NCI-H128 (cell line): Measurements from ENCODE around the gene GRIK3.

Source experiments
- DNase-seq: peaks from one replicate; lab custom pipeline; 2025; ENCODE audit not compliant: unreplicated experiment; lab: John Stamatoyannopoulos, UW

GRIK3 gene

DNA sequence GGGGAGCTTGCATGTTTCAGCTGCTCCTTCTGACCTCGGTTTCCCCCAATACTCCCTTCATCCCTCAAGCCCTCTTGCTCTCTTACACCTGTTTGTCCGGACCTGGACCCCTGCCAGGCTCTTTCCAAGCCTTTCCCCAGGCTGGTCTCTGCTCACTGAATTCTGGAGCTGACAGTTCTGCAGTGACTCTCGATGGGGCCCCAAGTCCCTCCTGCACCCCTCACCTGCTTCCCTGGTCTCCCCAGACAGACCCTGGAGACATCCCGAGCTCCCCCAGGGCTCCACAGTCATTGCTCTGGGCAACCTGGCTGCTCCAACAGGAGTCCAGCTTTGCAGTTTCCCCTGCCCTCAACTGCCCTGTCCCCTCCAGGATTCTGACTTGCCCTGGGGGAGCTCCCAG is 198.6 kb downstream of the GRIK3 start:
- no peak for DNase-seq

DNA sequence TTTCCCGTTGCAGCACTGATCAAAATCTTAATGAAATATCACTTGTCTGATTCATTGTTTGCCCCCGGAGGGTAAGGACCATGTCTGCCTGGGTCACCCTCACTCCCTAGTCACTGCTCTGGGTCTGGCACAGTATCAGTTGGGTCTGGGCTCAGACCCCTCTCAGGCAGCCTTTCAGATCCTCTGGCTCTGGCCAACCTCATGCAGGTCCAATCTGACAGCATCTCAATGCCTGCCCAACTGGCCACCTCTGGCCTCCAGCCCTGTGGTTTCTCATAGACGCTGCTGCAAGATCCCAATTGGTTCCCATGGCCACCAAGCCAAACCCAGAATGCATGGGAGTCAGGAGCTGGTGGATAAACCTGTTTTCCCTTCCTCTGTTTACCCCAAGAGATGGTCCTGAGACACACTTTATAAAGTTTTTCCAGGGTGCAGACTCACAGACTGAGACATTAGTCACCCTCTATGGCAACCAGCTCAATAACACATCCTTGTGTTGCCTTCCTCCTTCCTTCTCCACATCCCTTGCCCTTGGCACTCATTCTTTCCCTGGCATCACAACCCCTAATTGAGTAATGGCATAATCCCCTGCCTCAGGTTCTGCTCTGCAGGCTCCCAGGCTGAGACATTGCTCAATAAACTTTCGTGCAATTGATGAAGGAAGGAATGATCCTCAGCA is 199.2 kb downstream of the GRIK3 start:
- DNase-seq, result no peak

DNA sequence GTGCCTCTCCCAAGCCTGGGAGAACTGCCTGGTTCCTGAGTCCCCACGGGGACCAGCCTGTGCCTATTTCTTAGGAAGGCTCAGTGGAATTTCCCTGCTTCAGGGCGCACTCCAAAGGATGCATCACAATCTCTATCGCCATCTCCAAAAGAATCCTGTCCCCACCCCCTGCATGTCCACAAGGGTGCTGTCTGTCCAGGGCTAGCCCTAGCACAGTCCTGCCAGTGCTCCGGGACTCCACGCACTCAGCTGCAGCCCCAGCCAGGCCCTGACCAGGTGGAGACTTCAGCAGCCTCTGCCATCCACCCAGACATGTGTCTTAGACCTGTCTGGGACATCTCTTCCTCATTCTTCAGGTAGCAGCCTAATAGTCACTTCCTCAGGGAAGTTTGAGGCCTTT is 199.7 kb downstream of the GRIK3 start:
- no peak for DNase-seq

DNA sequence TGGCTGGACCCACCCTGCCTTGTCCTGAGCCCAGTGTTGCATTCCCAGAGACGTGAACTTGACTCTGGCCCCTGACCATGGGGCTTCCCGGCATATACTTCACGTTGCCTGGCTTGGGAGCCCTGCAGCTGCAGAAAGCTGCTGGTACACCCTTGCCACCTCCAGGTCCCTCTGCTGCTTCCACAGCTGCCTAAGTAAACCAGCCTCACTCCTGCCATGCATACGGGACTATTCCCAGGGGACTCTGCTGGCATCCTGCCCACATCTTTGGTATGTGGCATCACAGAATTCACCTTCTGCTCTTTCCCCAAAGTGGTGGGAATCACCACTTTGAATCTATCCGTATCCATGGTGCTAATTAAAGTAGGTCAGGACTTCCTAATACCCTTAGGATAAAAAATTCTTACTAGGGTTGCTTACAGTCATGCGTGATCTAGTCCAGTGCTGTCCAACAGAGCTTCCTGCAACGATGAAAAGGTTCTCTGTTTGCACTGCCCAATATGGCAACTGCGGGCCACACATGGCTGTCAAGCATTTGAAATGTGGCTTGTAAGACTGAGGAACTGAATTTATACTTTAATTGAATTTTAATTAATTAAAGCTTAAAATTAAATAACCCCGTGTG is 203.0 kb downstream of the GRIK3 start:
- DNase-seq, result no peak

DNA sequence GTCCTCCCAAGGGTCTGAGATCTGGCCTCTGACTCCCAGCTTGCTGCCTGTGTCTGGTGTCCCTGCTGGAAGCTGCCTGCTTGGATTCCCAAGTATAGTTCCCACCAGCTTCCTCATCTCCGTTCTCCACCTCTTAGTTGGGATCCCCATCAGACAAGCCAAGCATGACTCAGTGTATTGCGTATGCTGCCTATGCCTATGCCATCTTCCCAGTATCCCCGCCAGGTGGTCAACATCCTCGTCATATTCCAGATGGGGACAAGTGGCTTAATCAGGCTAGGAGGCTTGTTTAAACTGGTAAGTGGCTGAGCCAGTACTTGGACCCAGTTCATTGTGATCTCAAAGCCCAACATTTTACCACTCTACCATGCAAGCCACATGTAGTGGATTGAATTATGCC is 204.4 kb downstream of the GRIK3 start:
- no peak for DNase-seq

DNA sequence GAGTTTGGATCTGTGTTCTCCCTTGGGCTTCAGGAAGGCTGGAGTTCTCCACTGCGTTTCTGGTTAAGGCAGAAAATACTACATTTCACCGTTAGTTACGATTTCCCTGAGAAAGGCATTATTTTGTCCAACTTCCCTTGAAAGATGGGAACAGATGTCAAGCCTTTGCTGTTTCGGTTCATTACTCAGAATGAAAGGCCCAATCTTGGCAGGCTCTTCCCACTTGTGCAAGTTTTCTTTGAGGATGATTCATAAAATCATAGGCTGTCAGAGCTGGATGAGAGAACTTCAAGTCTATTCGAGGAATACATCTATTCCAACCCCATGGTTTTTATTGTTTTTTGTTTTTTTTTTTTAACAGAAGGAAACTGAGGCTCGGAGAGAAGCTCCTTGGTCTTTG is 205.2 kb downstream of the GRIK3 start:
- DNase-seq, result no peak

DNA sequence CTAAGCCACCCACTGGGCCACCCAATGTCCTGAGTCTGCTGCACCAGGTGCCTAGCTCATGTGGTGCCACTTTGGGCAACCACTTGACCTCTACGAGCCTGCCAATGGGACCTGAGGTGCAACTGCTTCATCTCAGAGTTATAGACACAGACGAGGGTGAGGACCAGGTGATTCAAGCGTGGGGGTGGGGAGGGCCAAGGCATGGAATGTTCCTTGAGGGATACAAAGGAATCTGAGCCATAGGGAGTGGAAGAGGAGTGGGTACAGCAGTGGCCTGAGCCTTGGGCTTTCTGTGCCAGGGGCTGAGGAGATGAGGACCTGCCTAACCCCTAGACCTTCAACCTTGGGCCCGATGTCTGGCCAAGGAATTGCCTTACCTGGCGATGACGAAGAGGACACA is 209.1 kb downstream of the GRIK3 start:
- no peak for DNase-seq

DNA sequence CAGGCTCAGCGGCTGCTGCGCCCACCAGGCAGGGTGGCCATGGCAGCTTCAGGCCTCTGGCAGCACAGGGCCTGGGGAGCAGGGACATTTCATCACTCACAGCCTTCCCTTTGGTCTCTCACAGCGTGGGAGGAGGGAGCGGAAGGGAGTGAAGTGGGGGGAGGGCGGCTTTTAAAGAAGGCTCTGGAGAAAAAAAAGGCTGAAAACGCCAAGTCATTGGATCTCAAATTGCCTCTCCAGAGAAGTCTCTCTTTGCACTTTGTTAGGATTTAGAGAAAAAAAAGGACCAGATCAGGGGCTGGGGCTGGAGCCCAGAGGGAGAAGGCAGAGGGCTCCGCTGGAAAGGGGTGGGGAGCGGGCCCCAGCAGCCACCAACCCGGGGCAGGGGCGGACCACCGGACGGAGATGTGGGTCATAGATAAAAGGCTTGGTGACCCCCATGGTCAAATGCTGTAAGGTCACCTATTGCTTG is 209.9 kb downstream of the GRIK3 start:
- no peak for DNase-seq

DNA sequence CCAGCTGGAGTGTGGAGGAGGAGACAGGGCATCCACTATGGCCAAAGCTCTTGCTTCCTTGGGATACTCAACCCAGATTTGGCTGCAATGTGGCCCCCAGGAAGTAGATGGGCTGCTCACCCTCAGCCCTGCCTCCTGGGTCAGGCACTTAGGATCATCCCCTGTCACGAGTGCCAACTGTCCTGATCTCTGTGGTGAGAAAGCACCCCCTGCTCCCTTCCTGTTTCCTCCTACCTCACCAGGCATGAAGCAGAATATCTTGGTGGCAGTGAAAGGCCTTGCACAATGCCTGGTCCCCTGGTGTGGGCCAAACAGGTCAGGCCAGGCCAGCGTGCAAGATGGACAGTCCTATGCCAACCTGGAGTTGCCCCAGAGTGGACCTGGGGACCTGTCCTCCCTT is 211.7 kb downstream of the GRIK3 start:
- DNase-seq, result no peak

DNA sequence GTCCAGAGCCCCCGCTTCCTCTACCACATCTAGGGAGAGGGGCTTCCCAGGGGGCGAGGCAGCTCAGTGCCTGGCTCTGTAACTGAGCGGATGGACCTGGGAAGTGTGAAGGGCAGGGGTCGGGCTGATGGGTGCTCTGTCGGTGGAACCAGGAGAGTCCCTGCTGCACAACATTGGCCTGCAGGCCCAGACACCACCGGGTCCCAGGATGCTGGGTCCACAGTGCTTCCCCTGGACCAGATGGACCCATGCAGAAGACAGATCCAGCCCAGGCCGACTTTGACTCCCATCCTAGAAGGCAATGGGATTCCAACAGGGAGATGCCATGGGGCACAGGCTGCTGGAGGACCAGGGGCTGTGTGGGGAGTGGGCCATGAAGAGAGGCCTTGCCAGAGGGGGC is 212.9 kb downstream of the GRIK3 start:
- no peak for DNase-seq

DNA sequence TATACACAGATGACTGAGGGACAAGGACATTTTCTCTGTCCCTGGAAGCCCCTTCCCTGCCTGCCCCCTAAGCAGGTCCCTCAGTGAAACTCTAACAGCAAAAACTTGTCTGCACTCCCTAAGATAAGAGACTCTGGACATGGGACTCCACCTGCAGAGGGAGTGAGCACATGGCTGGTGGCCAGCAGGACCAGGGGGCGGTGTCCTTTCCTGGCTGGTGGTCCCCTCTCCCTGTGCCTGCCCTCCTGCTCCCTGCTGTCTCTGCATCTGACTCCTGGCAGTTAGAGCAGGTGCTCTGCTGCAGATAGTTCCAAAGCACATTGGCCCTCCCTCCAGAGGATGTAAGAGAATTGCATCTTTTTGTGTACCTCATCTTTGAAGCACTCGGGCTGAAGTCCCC is 215.5 kb downstream of the GRIK3 start:
- no peak for DNase-seq

DNA sequence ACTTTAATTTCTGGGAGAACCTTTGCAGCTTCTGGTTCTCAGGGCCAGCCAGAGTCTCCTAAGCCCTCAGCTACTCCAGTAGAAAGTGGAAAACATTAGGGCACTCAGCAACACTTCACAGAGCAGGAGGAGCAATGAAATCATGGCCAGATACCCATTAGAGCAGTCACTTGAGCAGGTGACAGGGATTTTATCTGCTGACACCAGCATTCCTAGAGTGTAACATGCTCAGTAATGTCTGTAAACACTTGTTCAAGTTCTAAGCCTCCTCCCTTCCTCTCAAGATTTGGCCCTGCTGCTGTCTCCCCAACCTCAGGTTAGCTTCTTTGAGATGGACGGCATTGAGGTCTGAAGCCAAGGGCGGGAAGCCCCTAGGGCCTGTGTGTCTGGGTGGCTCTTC is 218.0 kb downstream of the GRIK3 start:
- DNase-seq, result no peak

DNA sequence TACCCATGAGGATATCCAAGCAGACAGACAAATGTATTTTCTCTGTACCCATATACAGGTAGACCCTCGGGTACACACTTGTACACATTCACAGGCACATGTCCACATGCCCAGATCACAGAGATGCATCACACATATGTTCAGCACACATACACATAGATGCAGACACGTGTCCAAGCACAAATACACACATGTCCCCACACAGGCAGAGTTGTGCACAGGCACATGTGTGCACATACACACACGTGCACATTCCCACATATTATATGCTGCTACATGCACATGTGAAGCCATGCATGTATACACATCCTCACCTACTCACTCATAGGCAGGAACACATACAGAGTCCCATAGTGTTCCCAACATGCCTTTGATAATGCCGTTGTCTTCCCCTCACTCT is 219.5 kb downstream of the GRIK3 start:
- DNase-seq, result no peak

DNA sequence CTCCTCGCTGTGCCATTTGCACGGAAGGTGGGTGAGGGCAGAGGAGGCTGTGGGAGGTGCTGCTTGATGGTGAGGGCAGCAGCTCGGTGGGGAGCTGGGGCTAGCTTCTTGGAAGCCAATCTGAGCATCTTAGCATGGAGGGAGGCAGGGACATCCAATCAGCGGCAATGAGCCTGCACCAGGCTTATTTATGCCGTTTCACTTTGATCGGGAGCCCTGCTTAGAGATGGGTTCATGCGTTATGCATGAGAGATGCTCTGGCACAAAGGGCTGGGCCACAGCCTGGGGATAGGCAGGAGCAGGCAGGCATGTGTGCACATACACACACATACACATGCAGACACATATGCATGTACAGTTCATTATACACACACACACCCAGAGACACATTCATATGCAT is 220.2 kb downstream of the GRIK3 start:
- no peak for DNase-seq

DNA sequence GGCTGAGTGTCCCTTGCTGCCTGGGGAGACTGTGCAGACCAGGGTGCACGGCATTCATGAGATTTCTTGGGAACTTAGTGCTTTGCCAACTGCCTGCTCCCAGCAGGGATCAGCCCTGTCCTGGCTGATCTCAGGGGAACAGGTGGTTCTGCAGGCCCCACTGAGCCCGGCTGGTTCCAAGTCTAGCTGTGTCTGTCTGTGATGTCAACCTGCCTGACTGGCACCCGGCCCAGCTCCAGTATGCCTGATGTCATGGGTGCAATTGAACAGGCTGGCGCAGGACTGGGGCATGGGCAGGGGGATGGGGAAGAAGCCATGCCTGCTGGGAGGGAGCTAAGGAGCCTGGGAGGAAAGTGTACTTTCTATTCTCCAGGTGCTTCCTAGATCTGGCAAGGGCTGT is 227.1 kb downstream of the GRIK3 start:
- DNase-seq, result no peak

DNA sequence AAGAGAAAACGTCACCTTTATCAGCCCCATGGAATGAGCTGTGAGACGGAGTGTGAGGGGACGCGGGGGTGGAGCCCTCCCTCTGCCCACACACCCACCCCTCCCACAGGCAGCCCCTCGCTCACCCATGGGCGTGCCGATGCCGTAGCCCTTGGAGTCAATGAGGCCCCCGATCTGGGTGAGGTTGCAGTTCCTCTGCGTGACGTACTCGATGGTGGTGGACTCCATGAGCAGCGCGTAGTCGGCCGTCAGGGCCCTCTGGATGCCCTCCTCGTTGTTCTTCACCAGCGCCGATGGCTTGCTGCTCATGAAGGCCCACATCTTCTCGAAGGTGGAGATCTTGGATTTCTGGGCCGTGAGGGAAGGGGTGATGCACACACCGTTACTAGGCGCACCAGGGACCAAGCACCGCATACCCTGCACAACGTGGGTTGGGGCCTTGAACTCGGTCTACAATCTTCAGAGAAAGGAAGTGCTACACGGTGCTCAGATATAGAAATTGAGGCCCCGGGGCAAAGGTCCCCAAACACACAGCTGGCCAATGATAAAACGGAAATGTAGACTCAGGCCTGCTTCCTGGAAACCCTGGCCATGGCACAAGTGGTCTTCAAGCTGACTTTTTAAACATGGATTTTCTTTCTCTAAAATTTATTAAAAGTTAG is 228.2 kb downstream of the GRIK3 start:
- DNase-seq, result no peak

DNA sequence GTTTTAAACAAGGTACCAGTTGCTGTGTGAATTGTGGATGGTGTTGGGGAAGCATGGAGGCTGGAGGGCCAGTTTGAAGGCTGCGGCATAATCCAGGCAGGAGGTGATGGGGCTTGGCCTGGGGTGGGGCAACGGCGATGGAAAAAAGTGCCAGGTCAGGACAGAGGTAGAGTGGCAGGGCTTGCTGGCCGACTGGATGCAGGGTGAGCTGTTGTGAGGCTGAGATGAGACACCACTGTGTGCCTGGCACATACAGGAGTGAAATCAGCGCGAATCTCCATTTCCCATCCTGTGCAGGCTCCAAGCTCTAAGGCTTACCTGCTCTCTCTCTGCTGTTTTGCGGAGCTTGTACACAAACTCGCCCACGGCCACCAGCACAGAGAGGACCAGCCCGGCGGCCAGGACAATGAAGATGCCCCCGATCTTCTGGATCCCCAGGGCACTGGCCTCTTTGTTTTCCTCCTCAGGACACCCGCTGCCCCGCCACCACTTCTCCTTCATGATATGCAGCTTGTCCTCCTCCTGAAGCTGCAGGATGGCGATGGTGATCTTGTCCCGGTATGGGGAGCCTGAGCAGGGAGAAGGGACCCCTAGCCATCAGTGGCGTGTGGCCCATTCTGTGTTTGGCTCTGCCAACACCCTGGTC is 229.5 kb downstream of the GRIK3 start:
- no peak for DNase-seq

DNA sequence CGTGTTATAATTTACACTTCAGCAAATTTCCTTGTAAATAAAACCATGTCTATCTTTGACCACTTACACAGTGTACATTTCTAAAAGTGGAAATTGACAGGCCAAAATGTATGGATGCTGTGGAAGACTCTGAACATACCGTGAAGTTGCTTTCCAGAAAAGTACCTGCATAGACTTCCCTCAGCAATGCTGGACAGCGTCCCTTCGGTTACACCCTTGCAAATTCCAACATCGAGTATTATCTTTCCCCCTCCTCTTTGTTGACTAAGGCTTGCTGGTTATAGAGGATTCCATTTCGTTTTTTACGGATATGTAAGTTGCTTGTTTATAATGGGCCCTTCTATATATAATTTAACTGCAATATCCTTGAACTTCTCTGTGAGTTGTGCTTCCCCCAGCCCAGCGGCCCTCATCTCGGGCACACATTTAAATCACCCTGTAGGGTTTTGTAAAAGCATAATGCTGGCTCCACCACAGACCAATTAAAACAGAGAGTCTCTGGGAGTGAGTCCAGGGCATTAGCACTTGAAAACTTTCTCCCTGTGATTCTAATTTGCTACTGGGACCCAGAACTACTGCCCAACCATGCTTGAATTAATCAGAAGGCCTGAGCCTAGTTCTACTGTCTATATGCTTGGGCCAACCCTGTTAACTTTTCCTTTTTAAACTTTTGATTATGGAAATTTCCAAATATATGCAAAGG is 230.3 kb downstream of the GRIK3 start:
- no peak for DNase-seq

DNA sequence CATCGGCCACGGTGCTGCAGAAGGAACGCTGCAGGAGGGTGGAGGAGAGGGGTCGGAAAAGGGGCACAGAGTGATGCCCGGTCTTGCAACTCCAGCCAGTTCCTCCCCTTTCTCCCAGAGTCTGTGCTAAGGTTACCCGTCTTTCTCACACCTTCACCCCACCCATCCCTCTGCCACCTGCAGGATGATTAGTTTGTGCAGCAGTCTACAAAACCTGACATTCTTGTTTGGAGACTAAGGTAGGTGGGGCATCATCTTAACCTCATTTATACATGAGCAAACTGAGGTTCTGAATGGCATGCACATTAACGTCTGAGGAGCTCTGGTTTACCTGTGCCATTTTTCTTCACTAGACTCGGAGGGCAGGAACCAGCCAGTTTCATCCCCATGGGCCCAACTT is 232.3 kb downstream of the GRIK3 start:
- DNase-seq, result no peak

DNA sequence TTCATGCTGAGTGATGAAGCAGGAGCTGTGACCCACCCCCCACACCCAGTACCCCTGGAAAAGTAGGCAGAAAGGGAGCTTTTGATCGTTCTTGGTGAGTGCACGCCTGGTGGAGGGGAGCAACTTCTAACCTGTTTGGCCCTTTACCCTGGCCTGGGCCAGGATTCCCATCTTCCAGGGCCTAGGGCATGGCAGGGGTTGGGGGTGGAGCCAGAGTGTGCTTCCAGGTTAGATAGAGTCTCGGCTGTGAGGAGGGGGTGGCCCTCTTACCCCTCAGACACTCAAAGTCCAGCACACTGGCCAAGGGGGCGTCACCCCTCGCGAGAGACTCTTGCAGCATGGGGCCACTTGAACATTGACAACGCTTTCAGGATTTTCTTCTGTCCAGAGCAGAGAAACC is 236.6 kb downstream of the GRIK3 start:
- DNase-seq, result no peak

DNA sequence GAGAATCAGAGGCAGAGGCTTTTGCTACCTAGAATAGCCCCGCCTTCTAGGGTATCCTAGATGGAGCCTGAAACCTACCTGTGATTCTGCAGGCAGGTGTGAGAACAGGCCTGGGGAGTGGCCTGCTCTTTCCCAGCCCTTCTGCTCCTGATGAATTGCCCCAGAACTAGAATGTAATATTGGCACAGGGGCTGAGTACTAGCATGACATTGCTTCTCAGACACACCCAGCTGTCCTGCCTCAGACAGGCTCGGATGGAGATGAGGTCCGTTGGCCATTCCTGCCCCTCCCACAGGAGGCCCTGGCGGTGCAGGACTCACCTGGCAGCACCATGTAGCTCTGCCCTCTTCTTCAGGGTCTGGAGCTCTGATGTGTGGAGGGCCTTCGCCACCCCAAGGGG is 237.6 kb downstream of the GRIK3 start:
- no peak for DNase-seq
